Muscle of leg (tissue), 11 donors: Measurements from ENCODE around the gene ALDH1A2. TPM values are rescaled to one million over a fixed set of nuclear protein-coding genes. Genes with fewer than 3 reads are reported as not detected.

ENCODE experiments used
- DNase-seq: peaks from one replicate; pipeline ENCODE4 v3.0.0; 2013
- H3K27ac ChIP-seq: one replicate; pipeline ENCODE4 v1.5.1; 2013; ENCODE audit warnings: mild to moderate bottlenecking, low read length, control low read depth
- H3K27me3 ChIP-seq: one replicate; pipeline ENCODE4 v1.6.1; 2013; ENCODE audit warnings: low read length; ENCODE audit not compliant: control insufficient read depth, insufficient read depth
- H3K36me3 ChIP-seq: one replicate; pipeline ENCODE4 v1.6.1; 2013; ENCODE audit warnings: low read length; ENCODE audit not compliant: control insufficient read depth, insufficient read depth
- H3K4me1 ChIP-seq: one replicate; pipeline ENCODE4 v1.6.1; 2013; ENCODE audit warnings: low read length; ENCODE audit not compliant: control insufficient read depth, insufficient read depth
- H3K4me3 ChIP-seq: one replicate; pipeline ENCODE4 v1.5.1; 2013; ENCODE audit warnings: low read length, control low read depth
- H3K9me3 ChIP-seq: replicated peaks from 2 replicates; pipeline ENCODE4 v1.6.1; 2013; ENCODE audit warnings: low read depth, low read length; ENCODE audit not compliant: control insufficient read depth
- WGBS: methylation state at CpG from one replicate; pipeline ENCODE4 v1.1.5; 2013; ENCODE audit warnings: missing lambda C conversion rate; ENCODE audit not compliant: insufficient coverage; 5-methylcytosine and 5-hydroxymethylcytosine counted together
- polyA plus RNA-seq, 8 donors: library from polyadenylated mRNA; unstranded; fragments of 120-200 nt; gene quantifications; one replicate each; pipeline versions ENCODE4 v1.2.1 to v1.2.3, GENCODE V29; 2013; ENCODE audit warnings: inconsistent platforms in 1 of 8, low replicate concordance in 1 of 8; ENCODE audit not compliant: insufficient read length in 8 of 8, insufficient read depth in 1 of 8
- total RNA-seq: library from RNA; stranded (reverse); fragments of 120-200 nt; gene quantifications from one replicate; pipeline ENCODE4 v1.2.4, GENCODE V29; 2013

ALDH1A2 gene
- total and polyA plus RNA-seq, 9 donors = 22.3 to 55.3 (median 35.9) TPM

DNA sequence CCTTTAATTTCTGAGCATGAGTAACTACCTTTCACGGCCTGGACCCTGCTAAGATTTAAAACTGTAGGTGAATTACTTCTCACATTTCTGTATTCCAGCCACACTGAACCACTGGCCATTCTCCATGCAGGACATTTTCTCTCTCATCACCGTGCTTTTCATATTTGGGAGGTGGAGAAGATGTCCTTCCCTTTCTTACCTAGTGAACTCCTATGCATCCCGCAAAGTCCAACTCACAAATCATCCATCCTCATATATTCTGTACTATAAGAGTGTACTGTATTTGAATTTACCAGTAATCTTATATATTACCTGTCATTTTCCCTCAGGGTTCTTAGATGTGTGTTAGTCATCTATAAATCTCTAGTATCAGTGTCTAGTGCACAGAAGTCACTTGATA, 139.9 kb downstream of the ALDH1A2 start:
- no peaks in the 10 kb centered on the region for H3K36me3 ChIP-seq
- H3K4me3 ChIP-seq = no peak overlapping the region
- H3K9me3 ChIP-seq = no peaks in the 10 kb centered on the region
- no peak for DNase-seq
- no peak overlapping the region for H3K27ac ChIP-seq
- peaks cover 3% of the 10 kb centered on the region for H3K27me3 ChIP-seq
- no CpG with 5 or more reads among the region's 3 CpGs for WGBS
- peaks cover 22% of the 10 kb centered on the region for H3K4me1 ChIP-seq

DNA sequence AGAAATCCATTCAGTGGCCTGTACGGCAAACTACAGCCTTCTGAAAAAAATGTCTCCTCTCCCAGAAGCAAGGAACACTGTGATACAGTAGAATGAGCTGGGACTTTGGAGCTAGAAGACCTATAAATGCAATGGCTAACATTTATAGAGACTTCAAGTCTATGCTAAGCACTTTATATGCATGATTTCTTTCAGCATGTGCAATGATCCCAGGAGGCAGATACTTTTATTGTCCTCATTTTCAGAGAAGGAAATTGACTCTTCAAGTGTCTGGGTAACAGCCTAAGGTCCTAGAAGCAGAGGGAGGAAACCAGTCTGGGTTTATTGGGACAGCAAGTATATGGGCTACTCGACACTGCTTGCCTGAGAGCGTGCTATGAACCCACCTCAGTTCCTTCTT, 140.9 kb downstream of the ALDH1A2 start:
- WGBS = 40% methylated on average over 1 of the region's 3 CpGs
- no peak overlapping the region for H3K4me3 ChIP-seq
- no peaks in the 10 kb centered on the region for H3K9me3 ChIP-seq
- peaks cover 3% of the 10 kb centered on the region for H3K27me3 ChIP-seq
- peak; percentile 56 for DNase-seq
- H3K36me3 ChIP-seq = no peaks in the 10 kb centered on the region
- H3K4me1 ChIP-seq = peaks cover 28% of the 10 kb centered on the region
- no peak overlapping the region for H3K27ac ChIP-seq

DNA sequence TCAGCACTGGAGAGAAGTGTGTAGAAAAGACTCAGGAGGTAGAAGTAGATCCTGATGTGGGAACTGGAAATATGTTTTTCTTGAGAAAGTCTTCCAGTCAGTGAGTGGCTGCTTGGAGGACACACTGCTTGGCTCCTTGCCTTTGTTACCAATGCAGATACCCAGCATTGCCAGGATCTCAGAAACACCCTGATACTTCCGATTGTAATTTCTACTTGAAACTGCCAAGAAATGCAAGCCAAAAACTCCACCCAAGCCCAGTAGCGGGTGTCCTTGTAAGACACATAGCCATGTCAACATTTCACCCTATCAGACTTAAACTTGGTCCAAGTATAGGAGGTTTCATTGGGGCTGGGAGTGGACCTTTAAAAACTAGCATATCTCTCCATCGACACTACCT, 141.8 kb downstream of the ALDH1A2 start:
- no CpG with 5 or more reads among the region's 3 CpGs for WGBS
- Histone ChIP-seq H3K9me3 (no peaks in the 10 kb centered on the region), H3K27ac (no peak overlapping the region), H3K27me3 (peaks cover 5% of the 10 kb centered on the region), H3K4me1 (peaks cover 28% of the 10 kb centered on the region), H3K4me3 (no peak overlapping the region), H3K36me3 (no peaks in the 10 kb centered on the region)
- peak; percentile 47 for DNase-seq

DNA sequence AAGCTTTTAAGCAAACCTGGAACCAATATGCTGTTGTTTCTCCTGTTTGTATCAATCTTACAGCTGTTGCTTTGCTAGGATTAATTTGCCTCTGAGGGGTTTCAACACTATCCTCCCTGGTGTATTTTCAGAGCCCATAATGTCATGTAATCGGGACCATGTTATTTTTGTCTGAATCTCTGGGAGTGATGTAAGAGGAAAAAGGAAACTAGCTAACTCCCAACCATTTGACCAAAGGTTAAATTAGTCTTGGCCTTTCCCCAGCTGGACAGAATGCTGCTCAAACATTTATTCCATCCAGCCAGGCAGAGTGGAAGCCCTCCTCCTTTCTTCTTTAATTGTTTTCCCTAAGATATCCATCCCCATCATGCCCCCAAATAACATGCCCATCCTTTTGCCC, 142.2 kb downstream of the ALDH1A2 start:
- Histone ChIP-seq H3K27me3 (peaks cover 7% of the 10 kb centered on the region), H3K4me1 (peaks cover 28% of the 10 kb centered on the region), H3K9me3 (no peaks in the 10 kb centered on the region), H3K27ac (peak overlapping the region; percentile 32), H3K4me3 (no peak overlapping the region), H3K36me3 (no peaks in the 10 kb centered on the region)
- DNase-seq = peak; percentile 97
- no CpG with 5 or more reads among the region's 1 CpG for WGBS

DNA sequence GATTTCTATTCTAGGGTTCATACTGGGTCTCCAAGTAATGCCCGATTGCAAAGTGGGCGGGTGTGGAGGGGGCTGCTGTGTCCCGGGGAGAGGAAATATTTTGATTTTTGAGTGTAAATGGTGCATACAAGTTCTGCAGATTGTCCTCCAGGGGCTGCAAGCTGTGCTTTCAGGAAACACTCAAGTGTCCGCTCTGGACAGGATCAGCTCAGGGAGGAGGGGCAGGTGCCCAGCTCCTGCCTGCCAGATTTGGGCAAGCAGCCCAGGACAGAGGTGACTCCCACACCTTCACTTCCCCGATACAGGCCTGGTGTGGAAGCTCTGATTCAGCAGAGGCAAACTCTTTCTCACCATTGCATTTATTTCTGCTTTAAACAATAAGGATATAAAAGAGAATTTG, 142.7 kb downstream of the ALDH1A2 start:
- Histone ChIP-seq H3K36me3 (no peaks in the 10 kb centered on the region), H3K4me1 (peaks cover 28% of the 10 kb centered on the region), H3K4me3 (no peak overlapping the region), H3K27ac (peak overlapping the region; percentile 32), H3K9me3 (no peaks in the 10 kb centered on the region), H3K27me3 (peaks cover 12% of the 10 kb centered on the region)
- WGBS = 13% methylated on average over 3 of the region's 5 CpGs
- DNase-seq = peak; percentile 71

DNA sequence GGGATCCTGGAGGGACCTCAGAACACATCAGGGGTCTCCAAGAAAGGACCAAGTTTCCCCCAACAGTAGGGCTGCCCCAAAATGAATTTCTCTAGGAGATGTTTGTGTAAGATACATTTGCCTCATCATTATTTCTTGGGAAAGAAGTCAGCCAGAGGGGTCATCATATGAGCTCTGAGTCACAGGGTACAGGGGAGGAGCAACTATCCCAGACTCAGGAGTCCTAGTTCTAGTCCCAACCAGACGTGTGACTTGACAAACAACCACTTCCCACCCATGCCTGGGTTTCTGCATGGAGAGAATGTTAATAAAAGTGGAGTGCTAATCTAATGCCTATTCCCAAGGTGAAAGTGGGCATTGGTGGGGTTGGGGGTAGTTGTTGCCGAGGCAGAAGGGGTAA, 144.1 kb downstream of the ALDH1A2 start:
- DNase-seq = no peak
- Histone ChIP-seq H3K27ac (no peak overlapping the region), H3K9me3 (no peaks in the 10 kb centered on the region), H3K27me3 (peaks cover 11% of the 10 kb centered on the region), H3K4me1 (peaks cover 28% of the 10 kb centered on the region), H3K36me3 (no peaks in the 10 kb centered on the region), H3K4me3 (no peak overlapping the region)
- no CpG with 5 or more reads among the region's 2 CpGs for WGBS

DNA sequence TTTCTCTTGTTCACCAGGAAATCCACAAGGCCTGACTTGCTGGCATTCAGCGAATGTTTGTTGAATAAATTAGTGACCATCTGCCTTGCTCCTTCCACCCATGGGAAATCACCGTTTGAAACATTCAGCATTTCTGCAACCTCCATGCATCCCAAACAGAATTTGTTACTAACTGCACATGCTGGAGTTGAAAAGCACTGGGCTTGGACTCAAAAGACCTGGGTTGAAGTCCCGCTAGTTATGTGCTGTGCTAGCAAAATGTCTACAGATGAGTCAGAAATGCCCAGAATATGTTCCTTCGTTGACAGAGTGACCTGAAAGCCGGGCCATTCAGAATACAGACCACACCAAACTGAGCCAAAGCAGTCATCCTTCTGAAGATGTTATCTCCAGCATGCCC, 144.6 kb downstream of the ALDH1A2 start:
- Histone ChIP-seq H3K27ac (no peak overlapping the region), H3K27me3 (peaks cover 11% of the 10 kb centered on the region), H3K4me1 (peaks cover 28% of the 10 kb centered on the region), H3K4me3 (no peak overlapping the region), H3K36me3 (no peaks in the 10 kb centered on the region), H3K9me3 (no peaks in the 10 kb centered on the region)
- WGBS = no CpG with 5 or more reads among the region's 5 CpGs
- peak; percentile 83 for DNase-seq

DNA sequence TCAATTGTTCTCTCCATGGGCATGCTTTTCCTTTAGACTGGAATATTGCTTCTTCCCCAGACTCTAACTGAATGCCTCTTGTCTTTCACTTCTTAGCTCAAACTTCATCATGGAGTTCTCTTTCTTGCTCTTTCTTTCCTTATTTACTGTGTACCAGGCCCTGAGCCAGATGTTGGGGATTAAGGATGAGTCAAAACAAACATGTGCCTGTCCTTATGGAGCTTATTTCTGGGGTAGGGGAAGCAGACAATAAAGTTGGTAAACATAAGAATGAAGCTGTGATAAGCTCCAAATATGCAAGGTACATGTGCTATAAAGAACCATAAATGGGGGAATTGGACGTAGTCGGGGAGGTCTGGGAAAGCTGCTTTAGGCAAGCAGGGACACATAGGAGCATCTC, 145.8 kb downstream of the ALDH1A2 start:
- Histone ChIP-seq H3K27me3 (peaks cover 11% of the 10 kb centered on the region), H3K36me3 (no peaks in the 10 kb centered on the region), H3K4me3 (no peak overlapping the region), H3K9me3 (no peaks in the 10 kb centered on the region), H3K27ac (no peak overlapping the region), H3K4me1 (peaks cover 25% of the 10 kb centered on the region)
- WGBS = 89% methylated on average over 2 of the region's 2 CpGs
- DNase-seq = no peak

DNA sequence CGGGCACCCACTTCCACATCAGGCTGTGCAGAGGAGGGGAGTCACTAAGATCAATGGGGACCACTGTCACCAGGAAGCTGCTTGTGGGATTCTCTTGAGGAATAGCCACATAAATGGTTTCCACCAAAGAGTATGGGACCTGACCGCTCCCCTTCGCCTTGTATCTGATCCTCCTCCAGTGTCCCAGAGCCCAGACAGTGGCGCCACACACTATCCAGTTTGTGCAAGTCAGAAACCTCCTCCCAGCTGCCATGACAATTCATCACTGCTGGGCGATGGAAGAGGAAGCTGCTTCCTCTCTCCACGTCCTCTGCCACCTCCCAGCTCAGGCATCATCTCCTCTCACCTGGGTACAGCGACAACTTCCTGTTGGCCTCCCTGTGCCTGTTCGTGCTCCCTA, 147.5 kb downstream of the ALDH1A2 start:
- H3K9me3 ChIP-seq = no peaks in the 10 kb centered on the region
- H3K36me3 ChIP-seq = no peaks in the 10 kb centered on the region
- no peak overlapping the region for H3K4me3 ChIP-seq
- WGBS = 90% methylated on average over 8 of the region's 8 CpGs
- H3K4me1 ChIP-seq = peaks cover 21% of the 10 kb centered on the region
- H3K27ac ChIP-seq = no peak overlapping the region
- DNase-seq = no peak
- H3K27me3 ChIP-seq = peaks cover 11% of the 10 kb centered on the region

DNA sequence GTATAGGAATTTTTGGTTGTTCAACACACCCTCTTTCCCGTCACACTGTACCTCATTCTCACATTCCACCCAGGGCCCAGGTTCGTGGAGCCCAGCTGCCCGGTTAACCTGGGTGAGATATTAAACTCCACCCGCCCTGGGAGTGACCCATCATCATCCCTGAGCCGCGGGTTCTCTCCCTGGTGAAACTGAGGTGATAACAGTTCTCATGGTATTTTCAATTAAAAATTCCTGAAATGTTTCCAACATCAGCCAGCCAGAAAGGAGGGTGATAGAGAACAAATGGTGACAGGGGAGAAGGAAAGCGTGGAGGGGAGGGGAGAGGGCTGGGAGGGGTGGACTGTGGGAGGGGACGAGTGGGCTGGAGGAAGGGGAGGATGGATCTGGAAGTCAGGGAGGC, 148.8 kb downstream of the ALDH1A2 start:
- peaks cover 11% of the 10 kb centered on the region for H3K27me3 ChIP-seq
- no peak for DNase-seq
- H3K9me3 ChIP-seq = no peaks in the 10 kb centered on the region
- H3K27ac ChIP-seq = no peak overlapping the region
- 82% methylated on average over 2 of the region's 8 CpGs for WGBS
- peaks cover 10% of the 10 kb centered on the region for H3K4me1 ChIP-seq
- no peak overlapping the region for H3K4me3 ChIP-seq
- H3K36me3 ChIP-seq = no peaks in the 10 kb centered on the region

DNA sequence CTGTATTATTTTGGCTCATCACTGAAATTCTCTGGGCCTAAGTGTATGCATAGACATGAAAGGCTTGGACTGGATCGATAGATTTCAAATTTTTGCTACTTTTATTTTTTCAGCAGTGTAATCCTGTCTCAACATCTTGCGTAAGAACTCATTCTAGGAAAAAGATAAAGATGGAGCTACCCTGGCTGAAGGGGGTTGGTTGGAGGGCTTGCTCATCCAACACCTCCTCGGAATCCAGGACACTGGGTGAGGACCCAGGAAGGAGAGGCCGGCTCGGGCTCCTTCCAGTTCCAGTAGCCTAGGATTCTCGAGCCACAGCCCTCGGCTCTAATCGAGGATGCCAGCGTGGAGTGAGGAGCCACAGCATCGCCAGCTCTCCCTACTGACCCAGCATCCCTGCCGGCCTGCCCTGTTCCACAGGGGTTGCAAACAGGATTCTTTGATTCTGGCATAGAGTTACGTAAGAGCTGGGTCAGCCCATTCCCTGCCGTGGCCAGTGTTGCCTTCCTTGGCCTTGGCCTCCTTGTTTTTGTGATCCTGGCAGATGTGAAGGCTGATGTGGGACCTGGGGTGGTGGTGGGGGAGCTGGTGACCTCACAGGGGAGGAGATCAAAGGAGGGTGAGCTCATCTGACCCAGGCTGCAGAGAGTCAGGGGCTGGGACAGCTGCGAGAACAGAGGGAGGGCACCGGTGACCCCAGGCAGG, 149.5 kb downstream of the ALDH1A2 start:
- H3K4me1 ChIP-seq = peaks cover 6% of the 10 kb centered on the region
- no peak for DNase-seq
- H3K27ac ChIP-seq = no peak overlapping the region
- H3K36me3 ChIP-seq = no peaks in the 10 kb centered on the region
- H3K9me3 ChIP-seq = no peaks in the 10 kb centered on the region
- no peak overlapping the region for H3K4me3 ChIP-seq
- H3K27me3 ChIP-seq = peaks cover 11% of the 10 kb centered on the region
- 85% methylated on average over 8 of the region's 15 CpGs for WGBS
